Lower leg skin (tissue), 3 donors: ENCODE data around the gene DLG2.

ENCODE experiments used
- POLR2A ChIP-seq, 2 donors: fragments of 450-650 bp; IDR thresholded peaks; one replicate each; pipeline ENCODE4 v1.6.1; 2016 to 2017; ENCODE audit warnings: antibody characterized with exemption in 2 of 2, mild to moderate bottlenecking in 1 of 2, moderate library complexity in 1 of 2
- TF ChIP-seq, protein P1 (sequence below), 3 donors: fragments of 450-650 bp; IDR thresholded peaks; one replicate each; pipeline ENCODE4 v1.5.1; 2016; ENCODE audit warnings: antibody characterized with exemption in 3 of 3, mild to moderate bottlenecking in 3 of 3, moderate library complexity in 2 of 3

DNA sequence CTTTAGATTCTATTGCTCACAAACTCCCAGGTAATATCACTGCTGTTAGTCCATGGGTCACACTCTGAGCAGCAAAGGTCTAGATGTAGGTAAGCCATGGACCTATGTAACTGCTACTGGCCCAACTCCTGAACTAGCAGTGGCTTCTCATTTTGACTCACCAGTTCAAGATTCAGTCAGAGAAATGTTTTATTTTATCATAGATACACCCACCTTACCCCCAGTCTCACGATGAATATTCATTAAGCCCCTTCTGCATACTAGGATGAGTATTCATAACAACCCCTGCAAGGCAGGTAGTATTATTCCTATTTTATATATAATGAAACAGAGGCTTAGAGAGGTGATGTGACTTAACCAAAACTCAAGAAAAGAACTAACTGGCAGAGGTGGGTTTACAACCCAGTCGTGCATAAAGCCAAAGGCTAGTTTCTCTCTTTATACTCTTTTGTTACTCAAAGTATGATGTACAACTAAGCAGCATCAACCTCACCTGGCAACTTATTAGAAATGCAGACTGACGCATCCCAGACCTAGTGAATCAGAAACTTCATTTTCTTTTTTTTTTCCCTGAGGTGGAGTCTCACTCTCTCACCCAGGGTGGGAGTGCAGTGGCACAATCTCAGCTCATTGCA, 1383.4 kb downstream of the DLG2 start:
- TF ChIP-seq, protein P1, sequence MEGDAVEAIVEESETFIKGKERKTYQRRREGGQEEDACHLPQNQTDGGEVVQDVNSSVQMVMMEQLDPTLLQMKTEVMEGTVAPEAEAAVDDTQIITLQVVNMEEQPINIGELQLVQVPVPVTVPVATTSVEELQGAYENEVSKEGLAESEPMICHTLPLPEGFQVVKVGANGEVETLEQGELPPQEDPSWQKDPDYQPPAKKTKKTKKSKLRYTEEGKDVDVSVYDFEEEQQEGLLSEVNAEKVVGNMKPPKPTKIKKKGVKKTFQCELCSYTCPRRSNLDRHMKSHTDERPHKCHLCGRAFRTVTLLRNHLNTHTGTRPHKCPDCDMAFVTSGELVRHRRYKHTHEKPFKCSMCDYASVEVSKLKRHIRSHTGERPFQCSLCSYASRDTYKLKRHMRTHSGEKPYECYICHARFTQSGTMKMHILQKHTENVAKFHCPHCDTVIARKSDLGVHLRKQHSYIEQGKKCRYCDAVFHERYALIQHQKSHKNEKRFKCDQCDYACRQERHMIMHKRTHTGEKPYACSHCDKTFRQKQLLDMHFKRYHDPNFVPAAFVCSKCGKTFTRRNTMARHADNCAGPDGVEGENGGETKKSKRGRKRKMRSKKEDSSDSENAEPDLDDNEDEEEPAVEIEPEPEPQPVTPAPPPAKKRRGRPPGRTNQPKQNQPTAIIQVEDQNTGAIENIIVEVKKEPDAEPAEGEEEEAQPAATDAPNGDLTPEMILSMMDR (IDR thresholded peaks at IDR 0.05): no peak
- TF ChIP-seq POLR2A (IDR thresholded peaks at IDR 0.05): no peak
